Vagina (tissue), 2 donors: ENCODE data around the gene NFS1.

Experiments used
- POLR2A ChIP-seq, 2 donors: fragments of 450-650 bp; IDR thresholded peaks; one replicate each; pipeline ENCODE4 v1.6.1; 2017; ENCODE audit warnings: antibody characterized with exemption in 2 of 2, mild to moderate bottlenecking in 2 of 2, moderate library complexity in 2 of 2
- TF ChIP-seq, protein P1 (sequence below), 3 experiments: fragments of 450-650 bp in 2 of 3; fragments of 200-600 bp in 1 of 3; sonication (generic) in 1 of 3; IDR thresholded peaks; one replicate each; pipeline ENCODE4 v1.5.1; 2017 to 2019; ENCODE audit warnings: antibody characterized with exemption in 3 of 3, mild to moderate bottlenecking in 2 of 3, moderate library complexity in 2 of 3

DNA sequence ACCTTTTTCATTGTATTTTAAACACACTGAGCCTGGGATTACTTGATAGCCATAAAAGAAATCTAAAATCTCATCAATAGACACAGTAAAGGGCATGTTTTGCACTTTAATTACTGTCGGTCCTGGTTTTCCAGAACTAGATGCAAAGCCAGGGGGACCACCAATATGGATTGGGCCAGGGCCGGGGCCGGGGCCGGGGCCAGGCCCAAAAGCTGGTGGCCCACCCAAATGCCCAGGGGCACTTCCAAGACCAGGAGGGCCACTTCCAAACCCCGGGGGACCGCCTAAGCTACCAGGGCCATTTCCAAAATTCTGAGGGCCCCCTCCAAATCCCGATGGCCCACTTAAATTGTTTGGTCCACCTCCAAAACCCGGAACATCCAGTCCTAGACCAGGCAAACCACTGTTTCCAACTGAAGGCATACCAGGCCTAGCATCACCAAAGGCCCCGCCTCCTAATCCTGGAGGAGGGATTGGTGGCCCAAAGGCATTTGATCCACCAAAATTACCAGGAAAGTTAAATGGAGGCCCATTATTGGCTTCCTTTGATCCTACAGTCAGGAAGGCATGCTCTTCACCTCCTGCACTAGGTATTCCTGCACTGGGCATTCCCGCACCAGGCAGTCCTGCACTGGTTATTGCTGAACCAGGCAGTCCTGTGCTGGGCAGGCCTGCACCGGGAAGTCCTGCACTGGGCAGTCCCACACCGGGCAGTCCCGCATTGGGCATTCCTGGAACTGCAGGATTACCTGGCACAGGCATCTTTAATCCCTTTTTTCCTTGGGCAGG lies 46.3 kb downstream of the NFS1 start:
- TF ChIP-seq, protein P1, sequence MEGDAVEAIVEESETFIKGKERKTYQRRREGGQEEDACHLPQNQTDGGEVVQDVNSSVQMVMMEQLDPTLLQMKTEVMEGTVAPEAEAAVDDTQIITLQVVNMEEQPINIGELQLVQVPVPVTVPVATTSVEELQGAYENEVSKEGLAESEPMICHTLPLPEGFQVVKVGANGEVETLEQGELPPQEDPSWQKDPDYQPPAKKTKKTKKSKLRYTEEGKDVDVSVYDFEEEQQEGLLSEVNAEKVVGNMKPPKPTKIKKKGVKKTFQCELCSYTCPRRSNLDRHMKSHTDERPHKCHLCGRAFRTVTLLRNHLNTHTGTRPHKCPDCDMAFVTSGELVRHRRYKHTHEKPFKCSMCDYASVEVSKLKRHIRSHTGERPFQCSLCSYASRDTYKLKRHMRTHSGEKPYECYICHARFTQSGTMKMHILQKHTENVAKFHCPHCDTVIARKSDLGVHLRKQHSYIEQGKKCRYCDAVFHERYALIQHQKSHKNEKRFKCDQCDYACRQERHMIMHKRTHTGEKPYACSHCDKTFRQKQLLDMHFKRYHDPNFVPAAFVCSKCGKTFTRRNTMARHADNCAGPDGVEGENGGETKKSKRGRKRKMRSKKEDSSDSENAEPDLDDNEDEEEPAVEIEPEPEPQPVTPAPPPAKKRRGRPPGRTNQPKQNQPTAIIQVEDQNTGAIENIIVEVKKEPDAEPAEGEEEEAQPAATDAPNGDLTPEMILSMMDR (IDR thresholded peaks at IDR 0.05), result no peak
- no peak for TF ChIP-seq POLR2A (IDR thresholded peaks at IDR 0.05)
